Cardiac fibroblast (primary cell): ENCODE measurements around the gene SMYD2.

Experiments used
- DNase-seq, 2 donors: peaks; one replicate each; pipeline versions ENCODE4 v3.0.0 to v3.0.0-alpha.2; 2010; ENCODE audit warnings: low read depth in 2 of 2
- H3K4me3 ChIP-seq, 2 donors: replicated peaks in 1 of 2; 1 replicate in 1 of 2; 2 replicates in 1 of 2; pipeline ENCODE4 v1.5.1; 2011; ENCODE audit warnings: low read depth in 2 of 2, low read length in 2 of 2, mild to moderate bottlenecking in 2 of 2, moderate library complexity in 1 of 2
- CTCF ChIP-seq: IDR thresholded peaks from one replicate; pipeline ENCODE4 v1.5.1; 2011; ENCODE audit warnings: low read depth, mild to moderate bottlenecking, low read length, inconsistent platforms

SMYD2 gene

DNA sequence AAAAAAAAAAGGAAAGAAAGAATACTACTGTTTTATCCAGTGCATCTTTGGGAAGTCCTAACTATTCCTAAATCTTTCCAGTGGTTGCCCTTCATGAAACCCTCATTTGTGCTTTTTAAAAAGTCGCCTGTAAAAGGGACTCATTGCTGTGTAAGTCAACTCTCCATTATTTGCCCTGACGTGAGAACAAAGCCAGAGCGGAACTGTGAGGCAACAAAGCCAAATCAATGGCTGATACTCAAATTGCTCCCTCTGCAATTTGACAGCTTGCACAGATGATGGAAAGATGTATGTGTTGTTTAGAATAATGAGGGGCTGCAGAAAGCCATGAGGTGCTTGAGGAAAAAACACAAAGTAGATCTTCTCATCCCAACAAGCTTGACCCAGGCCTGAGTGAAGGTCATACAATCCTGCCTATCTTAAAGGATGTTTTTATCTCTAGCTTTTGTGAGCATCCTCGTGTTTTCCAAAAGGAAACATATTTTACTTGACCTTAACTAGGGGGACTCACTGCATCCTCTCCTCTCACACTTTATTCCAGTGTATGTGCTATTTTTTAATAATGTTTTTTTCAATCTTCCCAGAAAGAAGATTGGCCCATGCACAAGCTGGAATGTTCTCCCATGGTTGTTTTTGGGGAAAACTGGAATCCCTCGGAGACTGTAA lies 33.4 kb downstream of the SMYD2 start:
- TF ChIP-seq CTCF: no peak
- no peak overlapping the region for H3K4me3 ChIP-seq
- DNase-seq: no peak

- H3K4me3 ChIP-seq: no peak overlapping the region
- no peak for TF ChIP-seq CTCF
- DNase-seq: peak in 1 of 2 donors; percentile 56
Measured at GRCh38 chr1:214316593-214316992, 35.6 kb downstream of the SMYD2 start.

DNA sequence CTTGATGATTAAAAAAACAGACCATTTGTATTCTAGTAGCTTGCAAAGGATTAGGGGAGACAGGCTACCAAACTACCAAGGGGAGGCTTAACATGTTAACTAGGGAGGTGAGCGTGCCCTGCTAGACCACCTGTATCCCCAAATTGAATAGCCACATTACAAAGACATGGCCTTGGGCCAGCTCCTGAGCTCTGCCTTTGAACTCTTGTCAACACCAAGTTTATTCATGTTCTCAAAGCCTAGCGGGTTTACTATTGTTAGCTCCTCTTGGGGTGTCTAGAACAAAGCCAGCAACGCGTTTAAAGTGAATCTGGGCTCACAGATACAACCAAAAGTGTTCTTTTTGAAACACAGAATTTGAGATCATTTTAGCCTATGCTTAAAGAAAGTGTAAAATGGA lies 36.3 kb downstream of the SMYD2 start:
- no peak for TF ChIP-seq CTCF
- no peak for DNase-seq
- no peak overlapping the region for H3K4me3 ChIP-seq

DNA sequence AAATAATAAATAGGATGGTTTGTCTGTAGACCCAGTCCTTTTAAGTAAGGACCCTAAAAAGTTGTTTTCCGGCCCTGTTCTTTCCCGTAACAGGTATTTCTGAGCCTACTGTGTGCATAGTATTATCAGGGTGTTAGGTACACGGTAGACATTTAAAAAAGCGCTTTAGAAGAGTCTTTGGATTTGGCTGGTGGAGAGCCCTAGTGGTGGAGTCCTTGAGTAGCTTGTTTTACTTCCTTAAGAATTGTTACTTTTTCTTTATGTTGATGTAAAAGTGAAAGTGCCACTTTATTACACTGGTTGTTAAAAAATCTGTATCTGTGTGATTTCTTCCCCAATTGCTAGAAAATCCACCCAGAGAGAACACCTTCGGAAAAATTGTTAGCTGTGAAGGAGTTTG lies 36.8 kb downstream of the SMYD2 start:
- no peak overlapping the region for H3K4me3 ChIP-seq
- DNase-seq: no peak
- peak; percentile 22 for TF ChIP-seq CTCF

- no peak overlapping the region for H3K4me3 ChIP-seq
- no peak for TF ChIP-seq CTCF
- DNase-seq: peak; percentile 47 to 86
Measured at GRCh38 chr1:214318356-214318755, 37.4 kb downstream of the SMYD2 start.

DNA sequence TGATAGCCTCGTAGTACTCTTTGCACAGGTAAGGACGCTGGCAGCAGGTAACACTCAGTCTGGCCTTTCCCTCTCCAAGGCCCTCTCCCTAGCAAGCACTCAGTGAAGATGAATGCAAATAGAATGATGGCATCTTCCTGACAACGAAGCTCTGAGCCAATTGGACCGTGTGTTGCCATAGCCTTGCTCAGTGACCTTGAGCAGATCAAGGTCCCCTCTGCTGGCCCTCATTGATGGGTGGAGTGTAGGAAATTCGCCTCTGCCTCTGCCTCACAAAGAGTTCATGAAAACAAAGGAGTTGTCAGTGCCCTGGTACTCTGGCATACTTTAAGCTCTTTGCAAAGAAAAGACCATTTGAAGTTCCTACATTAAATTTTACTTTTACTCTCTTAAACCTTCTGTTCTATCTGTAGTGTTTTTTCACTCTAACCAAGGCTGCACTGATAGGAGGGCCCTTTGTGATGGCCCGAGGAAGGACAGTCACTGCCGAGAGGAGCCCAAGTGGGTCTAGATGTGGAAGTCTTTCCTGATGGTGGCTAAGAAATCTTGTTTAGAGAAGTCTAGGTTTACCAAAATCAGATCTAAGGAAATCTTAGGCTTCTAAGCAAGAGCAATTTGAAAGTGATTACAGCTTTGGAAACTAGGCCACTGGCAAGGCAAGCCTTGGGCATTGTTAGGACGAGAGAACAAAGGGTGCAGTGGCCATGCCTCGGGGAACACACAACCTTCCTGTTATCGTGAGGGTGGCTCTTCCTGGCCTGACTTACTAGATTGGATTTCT lies 38.2 kb downstream of the SMYD2 start:
- no peak for DNase-seq
- TF ChIP-seq CTCF: no peak
- H3K4me3 ChIP-seq: no peak overlapping the region

DNA sequence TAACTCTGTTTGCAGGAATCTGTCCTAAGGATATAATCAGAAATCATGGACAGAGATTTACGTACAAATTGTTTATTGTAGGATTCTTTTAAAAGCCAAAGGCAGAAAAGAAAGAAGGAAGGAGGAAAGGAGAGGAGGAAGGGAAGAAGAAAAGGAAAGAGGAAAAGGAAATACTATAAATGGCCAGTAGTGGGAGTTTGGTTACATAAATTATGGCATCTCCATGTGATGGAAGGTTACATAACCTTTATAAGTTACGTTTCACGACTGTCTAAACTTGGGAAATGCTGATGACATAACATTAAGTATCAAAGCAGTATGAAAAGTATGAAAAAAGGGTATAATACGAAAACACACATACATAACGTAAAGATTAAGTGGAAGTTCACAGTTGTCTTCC lies 39.0 kb downstream of the SMYD2 start:
- no peak for TF ChIP-seq CTCF
- no peak overlapping the region for H3K4me3 ChIP-seq
- DNase-seq: no peak
